GM18951 (cell line): Measurements from ENCODE around the gene OR1J1.

ENCODE experiments used
- POLR2A ChIP-seq: IDR thresholded peaks from 4 replicates; pipeline ENCODE4 v1.6.1; 2011; ENCODE audit warnings: mild to moderate bottlenecking; ENCODE audit not compliant: insufficient read length, insufficient read depth; ENCODE audit errors: extremely low read depth
- in situ Hi-C: fragments of 300-500 bp; cut with MboI; formaldehyde crosslinking; loops from one replicate; pipeline ENCODE4 v1.12.0; 2022; ENCODE audit warnings: low sequenced_read_pairs, mixed read lengths, inconsistent platforms; ENCODE audit not compliant: unreplicated experiment

Gene OR1J1, protein sequence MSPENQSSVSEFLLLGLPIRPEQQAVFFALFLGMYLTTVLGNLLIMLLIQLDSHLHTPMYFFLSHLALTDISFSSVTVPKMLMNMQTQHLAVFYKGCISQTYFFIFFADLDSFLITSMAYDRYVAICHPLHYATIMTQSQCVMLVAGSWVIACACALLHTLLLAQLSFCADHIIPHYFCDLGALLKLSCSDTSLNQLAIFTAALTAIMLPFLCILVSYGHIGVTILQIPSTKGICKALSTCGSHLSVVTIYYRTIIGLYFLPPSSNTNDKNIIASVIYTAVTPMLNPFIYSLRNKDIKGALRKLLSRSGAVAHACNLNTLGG

DNA sequence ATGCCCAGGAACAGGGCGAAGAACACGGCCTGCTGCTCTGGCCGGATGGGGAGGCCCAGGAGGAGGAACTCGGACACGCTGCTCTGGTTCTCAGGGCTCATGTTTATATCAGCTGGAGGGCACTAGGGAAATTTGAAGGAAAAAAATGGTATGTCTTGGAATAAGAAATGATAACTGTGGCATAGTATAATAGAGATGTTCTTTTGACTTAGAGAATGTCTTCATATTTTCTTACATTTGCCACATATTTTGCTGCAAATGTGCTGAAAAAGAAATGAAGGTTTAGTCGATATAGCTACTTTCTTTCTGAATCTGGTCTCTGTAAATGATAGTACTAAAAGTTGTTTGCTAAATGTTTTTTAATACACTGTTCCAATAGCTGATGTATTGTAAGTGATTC lies at the start of gene OR1J1:
TSS of gene OR1J1 (minus strand) at position 101 of the 400 bp plus-strand sequence. CDS start at position 101, 0 bp downstream.
- TF ChIP-seq POLR2A, result no peak
- in situ Hi-C loops, result no loop called here

DNA sequence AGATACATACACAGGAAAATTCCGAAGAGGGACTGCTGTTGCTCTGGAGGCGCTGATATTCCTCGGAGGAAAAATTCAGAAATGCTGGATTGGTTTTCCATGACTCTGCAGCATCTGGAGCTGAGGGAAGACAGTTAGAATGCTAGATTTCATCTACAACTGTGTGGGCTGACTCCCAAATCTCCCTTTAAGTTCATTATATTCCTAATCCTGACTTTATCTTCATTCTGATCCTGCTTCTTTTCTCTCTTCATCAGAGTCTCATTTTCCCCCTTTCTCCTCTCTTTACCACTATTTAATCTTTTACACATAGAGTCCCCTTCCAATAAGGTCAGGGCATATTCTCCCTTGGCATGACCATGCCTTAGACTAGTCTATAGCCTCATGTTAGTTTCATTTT lies 49.5 kb upstream of the OR1J1 start, which contains the start of gene OR1N1:
TSS of gene OR1N1 (minus strand) at position 101 of the 400 bp plus-strand sequence. CDS start at position 101, 0 bp downstream.
- in situ Hi-C loops, result no loop called here
- TF ChIP-seq POLR2A, result no peak

- in situ Hi-C loops, result no loop called here
- TF ChIP-seq POLR2A, result no peak
Measured at GRCh38 chr9:122526602-122527001, 48.9 kb upstream of the OR1J1 start.

- TF ChIP-seq POLR2A, result no peak
- in situ Hi-C loops, result no loop called here
Measured at GRCh38 chr9:122519376-122519775, 41.6 kb upstream of the OR1J1 start.

GRCh38 chr9:122518841-122519240 lies 41.1 kb upstream of the OR1J1 start, which contains the start of gene OR1J4:
TSS of gene OR1J4 (plus strand) at chr9:122519141. CDS start at chr9:122519141, 0 bp downstream.
- in situ Hi-C loops, result no loop called here

GRCh38 chr9:122518226-122518625 lies 40.5 kb upstream of the OR1J1 start:
- TF ChIP-seq POLR2A, result no peak
- in situ Hi-C loops, result no loop called here

More at GRCh38 chr9:122518841-122519240, 41.1 kb upstream of the OR1J1 start, which contains the start of gene OR1J4:
- TF ChIP-seq POLR2A, result no peak

- in situ Hi-C loops, result no loop called here
- no peak for TF ChIP-seq POLR2A
Measured at GRCh38 chr9:122510502-122510901, 32.8 kb upstream of the OR1J1 start, which contains the start of gene OR1J2. TSS of gene OR1J2 (plus strand) at chr9:122510802. CDS start at chr9:122510802, 0 bp downstream.

GRCh38 chr9:122506964-122507363 lies 29.2 kb upstream of the OR1J1 start:
- in situ Hi-C loops, result no loop called here

GRCh38 chr9:122498883-122499288 lies 21.2 kb upstream of the OR1J1 start:
- TF ChIP-seq POLR2A, result no peak
- in situ Hi-C loops, result no loop called here

More at GRCh38 chr9:122506964-122507363, 29.2 kb upstream of the OR1J1 start:
- no peak for TF ChIP-seq POLR2A

DNA sequence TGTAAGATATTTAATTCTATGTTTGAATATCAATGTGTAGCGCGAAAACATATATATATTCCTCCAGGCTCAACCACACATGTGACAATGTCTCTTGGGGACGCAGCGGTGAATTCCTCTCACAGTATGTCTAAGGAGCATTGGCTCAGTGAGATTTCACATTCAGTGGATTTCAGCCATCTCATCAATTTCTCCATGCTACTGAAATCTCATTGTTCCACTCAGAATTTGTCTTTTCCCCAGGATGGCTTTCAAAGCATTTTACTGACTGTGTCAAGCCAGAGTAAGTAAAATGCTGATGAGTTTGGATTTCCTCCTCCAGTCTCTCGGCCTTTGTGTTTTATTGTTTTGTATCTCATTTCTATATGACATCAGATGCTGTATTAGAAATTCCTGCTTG lies 1.3 kb upstream of the OR1J1 start:
- in situ Hi-C loops, result no loop called here
- TF ChIP-seq POLR2A, result no peak

GRCh38 chr9:122477346-122477745 lies 380 bp downstream of the OR1J1 start:
- in situ Hi-C loops, result no loop called here
- TF ChIP-seq POLR2A, result no peak

- in situ Hi-C loops, result no loop called here
- no peak for TF ChIP-seq POLR2A
Measured at GRCh38 chr9:122475717-122476116, 2.0 kb downstream of the OR1J1 start.

DNA sequence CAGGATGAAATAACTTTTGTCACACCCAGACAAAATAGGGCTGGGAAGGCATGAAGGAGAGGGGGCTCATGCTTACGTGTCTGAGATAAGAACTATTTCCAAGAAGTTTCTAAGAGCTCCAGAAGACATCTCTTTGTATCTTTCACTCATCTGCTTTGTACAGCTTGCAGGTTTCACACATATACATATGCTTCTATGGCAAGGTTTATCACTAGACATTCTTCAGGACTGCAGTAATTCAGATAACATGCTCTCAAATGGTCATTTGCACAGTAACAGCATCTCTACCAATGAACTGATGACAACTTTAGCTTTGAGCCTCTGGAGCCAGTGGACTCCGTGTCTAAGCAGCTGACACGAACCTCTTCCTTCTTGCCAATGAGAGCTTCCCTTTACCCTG lies 3.2 kb downstream of the OR1J1 start:
- no peak for TF ChIP-seq POLR2A
- in situ Hi-C loops, result loop anchor here (25.0 kb wide), 2 partner anchors 513 to 888 kb away; partner anchors contain the start of gene CRB2

- in situ Hi-C loops, result loop anchor here (10.0 to 25.0 kb wide), 3 partner anchors 336 to 894 kb away; partner anchors contain the start of genes CRB2 and OR1K1
- no peak for TF ChIP-seq POLR2A
Measured at GRCh38 chr9:122468735-122469134, 9.0 kb downstream of the OR1J1 start.
